HEK293 (cell line): ENCODE measurements around the gene B4GALT6.

Experiments
- CTCF ChIA-PET: fragments of 350-600 bp; formaldehyde crosslinking; extraction: SDS; loops from one replicate; lab custom pipeline; 2021; ENCODE audit warnings: antibody characterized with exemption; lab: Yijun Ruan, JAX
- POLR2A ChIA-PET: fragments of 300-600 bp; formaldehyde crosslinking; extraction: SDS; loops from one replicate; lab custom pipeline; 2020; ENCODE audit warnings: antibody characterized with exemption, inconsistent platforms; lab: Yijun Ruan, JAX
- H3K27ac ChIP-seq: fragments of 200-500 bp; sonication (Bioruptor generic); 2 replicates; pipeline ENCODE4 v1.5.1; 2014; ENCODE audit warnings: low read depth, low read length, control low read depth, inconsistent platforms; ENCODE audit errors: extremely low read depth
- H3K36me3 ChIP-seq, 2 experiments: fragments of 200-500 bp in 1 of 2; sonication (Bioruptor generic) in 1 of 2; 1 replicate in 1 of 2; 2 replicates in 1 of 2; pipeline ENCODE4 v1.5.1; 2014 to 2017; ENCODE audit warnings: inconsistent platforms in 2 of 2, low read length in 2 of 2; ENCODE audit not compliant: control insufficient read depth in 2 of 2, insufficient read depth in 1 of 2
- H3K4me1 ChIP-seq: fragments of 200-500 bp; sonication (Bioruptor generic); 2 replicates; pipeline ENCODE4 v1.5.1; 2014; ENCODE audit warnings: mild to moderate bottlenecking, low read length, inconsistent platforms; ENCODE audit not compliant: control insufficient read depth, insufficient read depth
- H3K4me3 ChIP-seq: 2 replicates; pipeline ENCODE4 v1.5.1; 2011; ENCODE audit warnings: low read depth, mild to moderate bottlenecking, control low read depth, low read length, moderate library complexity
- H3K9me3 ChIP-seq: fragments of 200-500 bp; sonication (Bioruptor generic); 2 replicates; pipeline ENCODE4 v1.5.1; 2014; ENCODE audit warnings: low read depth, low read length, inconsistent platforms; ENCODE audit not compliant: control insufficient read depth, insufficient read depth
- GLIS1 ChIP-seq: fragments of 450-650 bp; formaldehyde crosslinking; IDR thresholded peaks from 2 replicates; pipeline ENCODE4 v1.5.1; 2016; ENCODE audit warnings: missing biosample characterization, missing genetic modification characterization
- MYNN ChIP-seq: fragments of 450-650 bp; formaldehyde crosslinking; IDR thresholded peaks from 2 replicates; pipeline ENCODE4 v1.5.1; 2016; ENCODE audit warnings: missing biosample characterization, missing genetic modification characterization, borderline replicate concordance
- SALL2 ChIP-seq: fragments of 450-650 bp; formaldehyde crosslinking; IDR thresholded peaks from 2 replicates; pipeline ENCODE4 v1.5.0; 2017; ENCODE audit warnings: missing biosample characterization, mild to moderate bottlenecking, missing genetic modification characterization, borderline replicate concordance
- SP7 ChIP-seq: fragments of 450-650 bp; formaldehyde crosslinking; IDR thresholded peaks from 2 replicates; pipeline ENCODE4 v1.5.1; 2016; ENCODE audit warnings: missing biosample characterization, missing genetic modification characterization
- ZBTB21 ChIP-seq: fragments of 450-650 bp; formaldehyde crosslinking; IDR thresholded peaks from 2 replicates; pipeline ENCODE4 v1.5.1; 2017; ENCODE audit warnings: missing biosample characterization, missing genetic modification characterization
- ZBTB44 ChIP-seq: fragments of 450-650 bp; IDR thresholded peaks from 2 replicates; pipeline ENCODE4 v1.5.1; 2018; ENCODE audit warnings: missing biosample characterization, mild to moderate bottlenecking, missing genetic modification characterization
- ZNF16 ChIP-seq: fragments of 450-650 bp; formaldehyde crosslinking; IDR thresholded peaks from 2 replicates; pipeline ENCODE4 v1.5.1; 2016; ENCODE audit warnings: low read depth, missing biosample characterization, missing genetic modification characterization
- ZNF211 ChIP-seq: fragments of 450-650 bp; formaldehyde crosslinking; IDR thresholded peaks from 2 replicates; pipeline ENCODE4 v1.5.1; 2016; ENCODE audit warnings: low read depth, missing biosample characterization, missing genetic modification characterization
- ZNF221 ChIP-seq: fragments of 450-650 bp; formaldehyde crosslinking; IDR thresholded peaks from 2 replicates; pipeline ENCODE4 v1.5.1; 2017; ENCODE audit warnings: missing biosample characterization, missing genetic modification characterization, borderline replicate concordance
- ZNF350 ChIP-seq: fragments of 450-650 bp; formaldehyde crosslinking; IDR thresholded peaks from 2 replicates; pipeline ENCODE4 v1.5.0; 2017; ENCODE audit warnings: missing biosample characterization, mild to moderate bottlenecking, missing genetic modification characterization
- ZNF354C ChIP-seq: fragments of 450-650 bp; formaldehyde crosslinking; IDR thresholded peaks from 2 replicates; pipeline ENCODE4 v1.5.1; 2016; ENCODE audit warnings: missing biosample characterization, missing genetic modification characterization, low read depth, borderline replicate concordance
- ZNF394 ChIP-seq: fragments of 450-650 bp; formaldehyde crosslinking; IDR thresholded peaks from 2 replicates; pipeline ENCODE4 v1.5.1; 2016; ENCODE audit warnings: missing biosample characterization, missing genetic modification characterization, mild to moderate bottlenecking, moderate library complexity, borderline replicate concordance
- ZNF510 ChIP-seq: fragments of 450-650 bp; formaldehyde crosslinking; IDR thresholded peaks from 2 replicates; pipeline ENCODE4 v1.5.1; 2018; ENCODE audit warnings: mild to moderate bottlenecking, missing genetic modification characterization, missing biosample characterization; ENCODE audit not compliant: insufficient replicate concordance
- ZNF548 ChIP-seq: fragments of 450-650 bp; formaldehyde crosslinking; IDR thresholded peaks from 2 replicates; pipeline ENCODE4 v1.5.1; 2016; ENCODE audit warnings: missing biosample characterization, missing genetic modification characterization
- ZNF561 ChIP-seq: fragments of 450-650 bp; IDR thresholded peaks from 2 replicates; pipeline ENCODE4 v1.5.1; 2018; ENCODE audit warnings: missing biosample characterization, missing genetic modification characterization, borderline replicate concordance
- ZNF596 ChIP-seq: fragments of 450-650 bp; IDR thresholded peaks from 2 replicates; pipeline ENCODE4 v1.5.0; 2018; ENCODE audit warnings: missing biosample characterization, mild to moderate bottlenecking, missing genetic modification characterization, moderate library complexity
- ZNF654 ChIP-seq: fragments of 450-650 bp; formaldehyde crosslinking; IDR thresholded peaks from 2 replicates; pipeline ENCODE4 v1.5.1; 2016; ENCODE audit warnings: low read depth, missing biosample characterization, missing genetic modification characterization
- ZNF776 ChIP-seq: fragments of 450-650 bp; formaldehyde crosslinking; IDR thresholded peaks from 2 replicates; pipeline ENCODE4 v1.5.0; 2017; ENCODE audit warnings: missing biosample characterization, missing genetic modification characterization, borderline replicate concordance
- ZNF777 ChIP-seq: fragments of 450-650 bp; formaldehyde crosslinking; IDR thresholded peaks from 2 replicates; pipeline ENCODE4 v1.5.1; 2017; ENCODE audit warnings: missing biosample characterization, missing genetic modification characterization, borderline replicate concordance
- TF ChIP-seq, protein P1 (sequence below): fragments of 450-650 bp; formaldehyde crosslinking; IDR thresholded peaks from 2 replicates; pipeline ENCODE4 v1.5.1; 2016; ENCODE audit warnings: missing biosample characterization, missing genetic modification characterization
- TF ChIP-seq, protein P2 (sequence below): fragments of 450-650 bp; formaldehyde crosslinking; IDR thresholded peaks from 2 replicates; pipeline ENCODE4 v1.5.1; 2016; ENCODE audit warnings: missing biosample characterization, missing genetic modification characterization
- TF ChIP-seq, protein P3 (sequence below): fragments of 450-650 bp; formaldehyde crosslinking; IDR thresholded peaks from 2 replicates; pipeline ENCODE4 v1.5.1; 2017; ENCODE audit warnings: missing biosample characterization, missing genetic modification characterization

Gene B4GALT6

GRCh38 chr18:31619291-31619690 is 65.1 kb downstream of the B4GALT6 start:
- Histone ChIP-seq H3K36me3 (no peaks in the 10 kb centered on the region), H3K4me1 (no peaks in the 10 kb centered on the region), H3K4me3 (no peak overlapping the region), H3K27ac (no peak overlapping the region)
- POLR2A ChIA-PET, result no interaction called here
- CTCF ChIA-PET, result interaction anchor here (0.5 to 1.3 kb wide), 3 partner anchors 9 to 220 kb away, joined by 3 read pairs; no protein-coding TSS in a partner anchor
- TF ChIP-seq SP7 (tag by site-specific recombination) (no peak), ZNF16 (no peak), ZNF596 (tag by site-specific recombination) (no peak), ZNF654 (no peak), SALL2 (tag by site-specific recombination) (no peak), ZNF350 (tag by site-specific recombination) (no peak), ZNF777 (tag by site-specific recombination) (no peak)
- TF ChIP-seq, all 188 proteins: peak for 0
- H3K9me3 ChIP-seq, result no peaks in the 10 kb centered on the region

DNA sequence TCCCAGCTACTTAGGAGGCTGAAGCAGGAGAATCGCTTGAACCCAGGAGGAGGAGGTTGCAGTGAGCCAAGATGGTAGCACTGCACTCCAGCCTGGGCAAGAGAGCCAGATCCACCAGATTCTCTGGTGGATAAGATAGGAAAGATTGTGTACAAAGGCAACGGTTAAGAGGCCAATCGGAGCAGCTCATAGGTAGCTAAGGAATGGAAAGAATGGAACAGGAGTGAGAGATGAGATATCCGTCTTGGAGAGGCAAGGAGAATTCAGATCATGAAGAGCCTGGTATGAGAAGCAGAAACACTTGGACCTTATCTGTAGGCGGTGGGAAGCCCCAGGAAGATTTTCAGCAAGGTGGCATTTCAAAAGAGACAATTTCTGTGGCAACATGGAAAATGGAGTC is 65.6 kb downstream of the B4GALT6 start:
- POLR2A ChIA-PET, result interaction anchor here (0.7 kb wide), 1 partner anchor 335 kb away, joined by 5 read pairs; no protein-coding TSS in a partner anchor
- H3K4me3 ChIP-seq, result no peak overlapping the region
- no peaks in the 10 kb centered on the region for H3K4me1 ChIP-seq
- CTCF ChIA-PET, result interaction anchor here (0.5 to 1.3 kb wide), 3 partner anchors 104 to 632 kb away, joined by 3 read pairs; no protein-coding TSS in a partner anchor
- TF ChIP-seq ZBTB21 (tag by site-specific recombination), result no peak
- TF ChIP-seq ZNF221 (tag by site-specific recombination), result no peak
- TF ChIP-seq, protein P1, sequence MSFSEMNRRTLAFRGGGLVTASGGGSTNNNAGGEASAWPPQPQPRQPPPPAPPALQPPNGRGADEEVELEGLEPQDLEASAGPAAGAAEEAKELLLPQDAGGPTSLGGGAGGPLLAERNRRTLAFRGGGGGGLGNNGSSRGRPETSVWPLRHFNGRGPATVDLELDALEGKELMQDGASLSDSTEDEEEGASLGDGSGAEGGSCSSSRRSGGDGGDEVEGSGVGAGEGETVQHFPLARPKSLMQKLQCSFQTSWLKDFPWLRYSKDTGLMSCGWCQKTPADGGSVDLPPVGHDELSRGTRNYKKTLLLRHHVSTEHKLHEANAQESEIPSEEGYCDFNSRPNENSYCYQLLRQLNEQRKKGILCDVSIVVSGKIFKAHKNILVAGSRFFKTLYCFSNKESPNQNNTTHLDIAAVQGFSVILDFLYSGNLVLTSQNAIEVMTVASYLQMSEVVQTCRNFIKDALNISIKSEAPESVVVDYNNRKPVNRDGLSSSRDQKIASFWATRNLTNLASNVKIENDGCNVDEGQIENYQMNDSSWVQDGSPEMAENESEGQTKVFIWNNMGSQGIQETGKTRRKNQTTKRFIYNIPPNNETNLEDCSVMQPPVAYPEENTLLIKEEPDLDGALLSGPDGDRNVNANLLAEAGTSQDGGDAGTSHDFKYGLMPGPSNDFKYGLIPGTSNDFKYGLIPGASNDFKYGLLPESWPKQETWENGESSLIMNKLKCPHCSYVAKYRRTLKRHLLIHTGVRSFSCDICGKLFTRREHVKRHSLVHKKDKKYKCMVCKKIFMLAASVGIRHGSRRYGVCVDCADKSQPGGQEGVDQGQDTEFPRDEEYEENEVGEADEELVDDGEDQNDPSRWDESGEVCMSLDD (tag by site-specific recombination), result no peak
- no peak for TF ChIP-seq ZNF561 (tag by site-specific recombination)
- no peak for TF ChIP-seq ZBTB44 (tag by site-specific recombination)
- TF ChIP-seq ZNF776, result no peak
- TF ChIP-seq GLIS1 (tag by site-specific recombination), result no peak
- no peak for TF ChIP-seq ZNF548 (tag by site-specific recombination)
- H3K27ac ChIP-seq, result no peak overlapping the region
- H3K9me3 ChIP-seq, result no peaks in the 10 kb centered on the region
- H3K36me3 ChIP-seq, result no peaks in the 10 kb centered on the region

GRCh38 chr18:31617031-31617717 is 67.2 kb downstream of the B4GALT6 start:
- Histone ChIP-seq H3K9me3 (no peaks in the 10 kb centered on the region), H3K27ac (no peak overlapping the region), H3K36me3 (no peaks in the 10 kb centered on the region), H3K4me1 (no peaks in the 10 kb centered on the region), H3K4me3 (no peak overlapping the region)
- ChIA-PET CTCF (interaction anchor here (0.6 kb wide), 1 partner anchor 97 kb away, joined by 3 read pairs; no protein-coding TSS in a partner anchor), POLR2A (no interaction called here)
- TF ChIP-seq ZNF510 (no peak), ZNF354C (tag by site-specific recombination) (no peak), GLIS1 (tag by site-specific recombination) (no peak), ZNF394 (tag by site-specific recombination) (no peak), MYNN (tag by site-specific recombination) (no peak), ZNF211 (tag by site-specific recombination) (no peak)
- TF ChIP-seq, protein P2, sequence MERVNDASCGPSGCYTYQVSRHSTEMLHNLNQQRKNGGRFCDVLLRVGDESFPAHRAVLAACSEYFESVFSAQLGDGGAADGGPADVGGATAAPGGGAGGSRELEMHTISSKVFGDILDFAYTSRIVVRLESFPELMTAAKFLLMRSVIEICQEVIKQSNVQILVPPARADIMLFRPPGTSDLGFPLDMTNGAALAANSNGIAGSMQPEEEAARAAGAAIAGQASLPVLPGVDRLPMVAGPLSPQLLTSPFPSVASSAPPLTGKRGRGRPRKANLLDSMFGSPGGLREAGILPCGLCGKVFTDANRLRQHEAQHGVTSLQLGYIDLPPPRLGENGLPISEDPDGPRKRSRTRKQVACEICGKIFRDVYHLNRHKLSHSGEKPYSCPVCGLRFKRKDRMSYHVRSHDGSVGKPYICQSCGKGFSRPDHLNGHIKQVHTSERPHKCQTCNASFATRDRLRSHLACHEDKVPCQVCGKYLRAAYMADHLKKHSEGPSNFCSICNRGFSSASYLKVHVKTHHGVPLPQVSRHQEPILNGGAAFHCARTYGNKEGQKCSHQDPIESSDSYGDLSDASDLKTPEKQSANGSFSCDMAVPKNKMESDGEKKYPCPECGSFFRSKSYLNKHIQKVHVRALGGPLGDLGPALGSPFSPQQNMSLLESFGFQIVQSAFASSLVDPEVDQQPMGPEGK (tag by site-specific recombination), result no peak
- TF ChIP-seq, protein P3, sequence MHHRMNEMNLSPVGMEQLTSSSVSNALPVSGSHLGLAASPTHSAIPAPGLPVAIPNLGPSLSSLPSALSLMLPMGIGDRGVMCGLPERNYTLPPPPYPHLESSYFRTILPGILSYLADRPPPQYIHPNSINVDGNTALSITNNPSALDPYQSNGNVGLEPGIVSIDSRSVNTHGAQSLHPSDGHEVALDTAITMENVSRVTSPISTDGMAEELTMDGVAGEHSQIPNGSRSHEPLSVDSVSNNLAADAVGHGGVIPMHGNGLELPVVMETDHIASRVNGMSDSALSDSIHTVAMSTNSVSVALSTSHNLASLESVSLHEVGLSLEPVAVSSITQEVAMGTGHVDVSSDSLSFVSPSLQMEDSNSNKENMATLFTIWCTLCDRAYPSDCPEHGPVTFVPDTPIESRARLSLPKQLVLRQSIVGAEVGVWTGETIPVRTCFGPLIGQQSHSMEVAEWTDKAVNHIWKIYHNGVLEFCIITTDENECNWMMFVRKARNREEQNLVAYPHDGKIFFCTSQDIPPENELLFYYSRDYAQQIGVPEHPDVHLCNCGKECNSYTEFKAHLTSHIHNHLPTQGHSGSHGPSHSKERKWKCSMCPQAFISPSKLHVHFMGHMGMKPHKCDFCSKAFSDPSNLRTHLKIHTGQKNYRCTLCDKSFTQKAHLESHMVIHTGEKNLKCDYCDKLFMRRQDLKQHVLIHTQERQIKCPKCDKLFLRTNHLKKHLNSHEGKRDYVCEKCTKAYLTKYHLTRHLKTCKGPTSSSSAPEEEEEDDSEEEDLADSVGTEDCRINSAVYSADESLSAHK (tag by site-specific recombination), result no peak
